PC-3 (cell line): Measurements from ENCODE around the gene POGLUT3. TPM values are rescaled to one million over a fixed set of nuclear protein-coding genes. Genes with fewer than 3 reads are reported as not detected.
A peak's percentile ranks its signal among the peaks of the same experiment; 100 is the strongest.

Experiments
- ATAC-seq: fragments of 200-7000 bp; cut with Tn5 transposase; 2 replicates; pipeline ENCODE4 v1.9.1; 2020; ENCODE audit warnings: mild to moderate bottlenecking, moderate library complexity
- BruUV-seq: library from RNA; stranded (reverse); fragments of 400-500 nt; replicated peaks from 2 replicates; lab custom pipeline; 2021; lab: Mats Ljungman, UMichigan
- CTCF ChIA-PET: fragments of 300-600 bp; sonication (Branson Sonifier 250); formaldehyde crosslinking; loops from one replicate; lab custom pipeline; 2022; ENCODE audit warnings: antibody characterized with exemption; lab: Charles Lee
- POLR2A ChIA-PET: fragments of 300-600 bp; sonication (Branson Sonifier 250); formaldehyde crosslinking; loops from one replicate; lab custom pipeline; 2022; ENCODE audit warnings: antibody characterized with exemption; ENCODE audit not compliant: unreplicated experiment; lab: Charles Lee
- DNase-seq: peaks from one replicate; pipeline ENCODE4 v3.0.0-alpha.2; 2015
- H2AFZ ChIP-seq: fragments of 300-600 bp; sonication (generic); 2 replicates; pipeline ENCODE4 v1.6.0; 2016; ENCODE audit warnings: antibody characterized with exemption, low read length
- H3F3A ChIP-seq: fragments of 300-600 bp; sonication (generic); one replicate; pipeline ENCODE4 v1.6.0; 2017; ENCODE audit warnings: antibody characterized with exemption, low read length, control low read depth, mild to moderate bottlenecking; ENCODE audit not compliant: unreplicated experiment
- H3K27ac ChIP-seq: fragments of 300-600 bp; sonication (generic); 2 replicates; pipeline ENCODE4 v1.5.1; 2016; ENCODE audit warnings: mild to moderate bottlenecking, low read length
- H3K27me3 ChIP-seq: fragments of 300-600 bp; sonication (generic); 2 replicates; pipeline ENCODE4 v1.6.1; 2016; ENCODE audit warnings: low read length, mixed read lengths
- H3K36me3 ChIP-seq: fragments of 300-600 bp; sonication (generic); 2 replicates; pipeline ENCODE4 v1.6.1; 2016; ENCODE audit warnings: low read depth, mixed run types, low read length, mixed read lengths
- H3K4me1 ChIP-seq: fragments of 300-600 bp; sonication (generic); 2 replicates; pipeline ENCODE4 v1.5.1; 2016; ENCODE audit warnings: low read length; ENCODE audit not compliant: insufficient read depth
- H3K4me2 ChIP-seq: fragments of 300-600 bp; sonication (generic); 2 replicates; pipeline ENCODE4 v1.6.0; 2016; ENCODE audit warnings: low read length
- H3K4me3 ChIP-seq: fragments of 300-600 bp; sonication (generic); 2 replicates; pipeline ENCODE4 v1.5.1; 2016; ENCODE audit warnings: mild to moderate bottlenecking, low read length, mixed read lengths
- H3K79me2 ChIP-seq: fragments of 300-600 bp; sonication (generic); 2 replicates; pipeline ENCODE4 v1.6.1; 2017; ENCODE audit warnings: low read length, mixed read lengths
- H3K9ac ChIP-seq: fragments of 300-600 bp; sonication (generic); 2 replicates; pipeline ENCODE4 v1.6.0; 2016; ENCODE audit warnings: mild to moderate bottlenecking, low read length
- H3K9me2 ChIP-seq: fragments of 300-600 bp; sonication (generic); replicated peaks from 2 replicates; pipeline ENCODE4 v1.6.1; 2016; ENCODE audit warnings: mixed run types, low read length, mixed read lengths
- H3K9me3 ChIP-seq: fragments of 300-600 bp; sonication (generic); 2 replicates; pipeline ENCODE4 v1.6.1; 2016; ENCODE audit warnings: low read length, mixed read lengths
- H4K20me1 ChIP-seq: fragments of 300-600 bp; sonication (generic); 2 replicates; pipeline ENCODE4 v1.6.1; 2016; ENCODE audit warnings: low read length, mixed read lengths
- EZH2 ChIP-seq: fragments of 300-600 bp; sonication (generic); IDR thresholded peaks from one replicate; pipeline ENCODE4 v1.6.1; 2017; ENCODE audit warnings: antibody characterized with exemption, mild to moderate bottlenecking, low read length; ENCODE audit not compliant: unreplicated experiment
- EZH2phosphoT487 ChIP-seq: fragments of 300-600 bp; sonication (generic); IDR thresholded peaks from 2 replicates; pipeline ENCODE4 v1.6.1; 2018; ENCODE audit warnings: mild to moderate bottlenecking, antibody characterized with exemption, low read length, borderline replicate concordance
- intact Hi-C: fragments of 100-400 bp; cut with micrococcal nuclease; formaldehyde crosslinking; loops from 2 replicates; pipeline ENCODE4 v1.9.0; 2023
- total RNA-seq: library from RNA; depleted of rRNA; stranded (reverse); fragments of >200 nt; gene quantifications from 2 replicates; pipeline ENCODE4 v1.2.3, GENCODE V29; 2014
- TF ChIP-seq, protein P1 (sequence below): fragments of 300-600 bp; sonication (generic); conservative IDR thresholded peaks from 2 replicates; pipeline ENCODE4 v1.5.1; 2017; ENCODE audit warnings: antibody characterized with exemption, low read depth, mild to moderate bottlenecking, low read length

POGLUT3 gene
- total RNA-seq, 1 experiment from 2014 or later, result 36.2 TPM

DNA sequence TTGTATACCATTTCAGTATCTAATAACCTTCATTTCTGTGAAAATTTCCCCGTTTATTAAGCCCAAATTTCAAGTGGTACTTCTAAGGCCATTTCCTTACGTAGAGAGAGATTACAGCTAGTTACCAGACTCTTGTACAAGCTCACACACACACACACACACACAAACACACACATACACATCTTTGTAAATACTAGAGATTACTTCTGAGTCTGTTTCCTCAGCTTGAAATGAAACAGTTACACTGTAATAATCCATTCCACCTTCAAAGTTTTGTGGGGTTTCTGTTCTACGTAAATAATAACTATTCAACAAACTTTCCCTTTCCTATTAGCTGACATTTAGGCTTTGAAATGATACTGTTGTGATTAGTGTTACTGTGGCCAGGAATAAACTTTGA is 6.2 kb downstream of the POGLUT3 start:
- Histone ChIP-seq H4K20me1 (no peaks in the 10 kb centered on the region), H3K4me2 (peak overlapping the region; percentile 26; the same call in 1 of the 2 replicates), H3K27ac (no peak overlapping the region), H3K36me3 (no peaks in the 10 kb centered on the region), H2AFZ (no peak overlapping the region), H3K79me2 (peaks cover 23% of the 10 kb centered on the region), H3K27me3 (no peaks in the 10 kb centered on the region), H3K9me2 (no peaks in the 10 kb centered on the region), H3K4me3 (no peak overlapping the region), H3F3A (peaks cover 2% of the 10 kb centered on the region), H3K4me1 (peaks cover 16% of the 10 kb centered on the region), H3K9ac (no peak overlapping the region), H3K9me3 (no peaks in the 10 kb centered on the region)
- no peak for TF ChIP-seq EZH2
- no peak for TF ChIP-seq EZH2phosphoT487
- TF ChIP-seq, protein P1, sequence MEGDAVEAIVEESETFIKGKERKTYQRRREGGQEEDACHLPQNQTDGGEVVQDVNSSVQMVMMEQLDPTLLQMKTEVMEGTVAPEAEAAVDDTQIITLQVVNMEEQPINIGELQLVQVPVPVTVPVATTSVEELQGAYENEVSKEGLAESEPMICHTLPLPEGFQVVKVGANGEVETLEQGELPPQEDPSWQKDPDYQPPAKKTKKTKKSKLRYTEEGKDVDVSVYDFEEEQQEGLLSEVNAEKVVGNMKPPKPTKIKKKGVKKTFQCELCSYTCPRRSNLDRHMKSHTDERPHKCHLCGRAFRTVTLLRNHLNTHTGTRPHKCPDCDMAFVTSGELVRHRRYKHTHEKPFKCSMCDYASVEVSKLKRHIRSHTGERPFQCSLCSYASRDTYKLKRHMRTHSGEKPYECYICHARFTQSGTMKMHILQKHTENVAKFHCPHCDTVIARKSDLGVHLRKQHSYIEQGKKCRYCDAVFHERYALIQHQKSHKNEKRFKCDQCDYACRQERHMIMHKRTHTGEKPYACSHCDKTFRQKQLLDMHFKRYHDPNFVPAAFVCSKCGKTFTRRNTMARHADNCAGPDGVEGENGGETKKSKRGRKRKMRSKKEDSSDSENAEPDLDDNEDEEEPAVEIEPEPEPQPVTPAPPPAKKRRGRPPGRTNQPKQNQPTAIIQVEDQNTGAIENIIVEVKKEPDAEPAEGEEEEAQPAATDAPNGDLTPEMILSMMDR, result no peak
- no peak for ATAC-seq
- ChIA-PET CTCF (no interaction called here), POLR2A (interaction anchor here (0.6 kb wide), 1 partner anchor 57 kb away, joined by 3 read pairs; no protein-coding TSS in a partner anchor)
- intact Hi-C loops, result no loop called here
- DNase-seq, result no peak
- BruUV-seq, result no TSS peak

DNA sequence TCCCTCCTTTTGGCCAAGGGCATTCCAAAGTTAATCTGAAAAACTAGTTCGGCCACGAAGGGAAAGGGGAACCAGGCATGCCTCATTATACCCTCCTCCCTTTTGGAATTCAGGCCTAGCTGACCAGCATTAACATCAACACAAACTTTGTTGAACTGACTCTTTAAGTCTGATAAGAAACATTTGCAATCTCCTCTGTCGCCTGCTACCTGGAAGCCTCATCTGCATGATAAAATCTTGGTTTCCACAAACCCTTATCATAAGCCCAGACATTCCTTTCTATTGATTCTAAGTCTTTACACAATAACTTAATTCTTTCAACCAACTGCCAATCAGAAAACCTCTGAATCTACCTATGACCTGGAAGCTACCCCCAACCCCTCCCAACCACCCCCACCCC is 11.4 kb downstream of the POGLUT3 start:
- BruUV-seq, result no TSS peak
- no peak overlapping the region for H3K4me3 ChIP-seq
- DNase-seq (no peak), ATAC-seq (no peak)
- intact Hi-C loops, result no loop called here
- CTCF ChIA-PET, result no interaction called here
- no peak overlapping the region for H3K9ac ChIP-seq
- no peaks in the 10 kb centered on the region; the same call in 1 of the 2 replicates for H3K36me3 ChIP-seq
- POLR2A ChIA-PET, result no interaction called here
- no peak overlapping the region for H3K4me2 ChIP-seq
- H2AFZ ChIP-seq, result no peak overlapping the region
- H3K9me3 ChIP-seq, result no peaks in the 10 kb centered on the region
- no peaks in the 10 kb centered on the region for H4K20me1 ChIP-seq
- H3K27ac ChIP-seq, result no peak overlapping the region
- no peaks in the 10 kb centered on the region for H3K27me3 ChIP-seq
- peaks cover under 1% of the 10 kb centered on the region; the same call in 1 of the 2 replicates for H3K79me2 ChIP-seq
- TF ChIP-seq, protein P1, result no peak
- TF ChIP-seq EZH2 (no peak), EZH2phosphoT487 (no peak)
- H3K4me1 ChIP-seq, result peaks cover 3% of the 10 kb centered on the region; the same call in 1 of the 2 replicates
- no peaks in the 10 kb centered on the region for H3F3A ChIP-seq
- H3K9me2 ChIP-seq, result no peaks in the 10 kb centered on the region

DNA sequence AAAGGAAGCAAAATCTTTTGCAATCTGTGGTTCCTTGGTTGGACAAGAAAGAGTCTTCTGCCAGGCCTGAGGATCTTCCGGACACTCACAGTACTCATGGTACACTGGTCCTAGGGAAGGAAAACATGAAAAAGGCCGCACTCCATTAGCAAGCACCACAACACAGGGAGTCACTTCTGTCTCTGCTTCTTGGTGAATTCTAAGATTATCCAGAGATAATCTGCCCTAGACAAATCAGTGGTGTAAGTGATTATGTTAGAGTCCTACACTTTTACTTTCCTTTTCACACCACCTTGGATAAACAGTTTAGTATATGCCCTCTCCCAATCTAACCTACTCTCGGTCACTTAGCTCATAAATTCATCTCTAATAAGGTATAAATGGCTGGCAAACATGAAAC is 11.9 kb downstream of the POGLUT3 start:
- ChIA-PET POLR2A (no interaction called here), CTCF (no interaction called here)
- TF ChIP-seq, protein P1, result no peak
- TF ChIP-seq EZH2 (no peak), EZH2phosphoT487 (no peak)
- intact Hi-C loops, result no loop called here
- no peak overlapping the region for H3K4me3 ChIP-seq
- BruUV-seq, result no TSS peak
- H3K4me1 ChIP-seq, result no peaks in the 10 kb centered on the region
- no peaks in the 10 kb centered on the region for H3F3A ChIP-seq
- no peaks in the 10 kb centered on the region for H3K79me2 ChIP-seq
- no peak overlapping the region for H3K4me2 ChIP-seq
- no peaks in the 10 kb centered on the region for H4K20me1 ChIP-seq
- H2AFZ ChIP-seq, result no peak overlapping the region
- no peaks in the 10 kb centered on the region for H3K27me3 ChIP-seq
- no peak overlapping the region for H3K27ac ChIP-seq
- no peaks in the 10 kb centered on the region for H3K9me2 ChIP-seq
- no peak for DNase-seq
- H3K36me3 ChIP-seq, result peaks cover 3% of the 10 kb centered on the region; the same call in 1 of the 2 replicates
- no peak for ATAC-seq
- no peak overlapping the region for H3K9ac ChIP-seq
- H3K9me3 ChIP-seq, result no peaks in the 10 kb centered on the region
